NOMO-1 (cell line): Measurements from ENCODE around the gene RUNX1.
A peak's percentile ranks its signal among the peaks of the same experiment; 100 is the strongest.

Experiments used
- DNase-seq, 2 experiments: peaks; one replicate each; lab custom pipeline; 2025; ENCODE audit not compliant: unreplicated experiment in 2 of 2; lab: John Stamatoyannopoulos, UW

The RUNX1 gene

DNA sequence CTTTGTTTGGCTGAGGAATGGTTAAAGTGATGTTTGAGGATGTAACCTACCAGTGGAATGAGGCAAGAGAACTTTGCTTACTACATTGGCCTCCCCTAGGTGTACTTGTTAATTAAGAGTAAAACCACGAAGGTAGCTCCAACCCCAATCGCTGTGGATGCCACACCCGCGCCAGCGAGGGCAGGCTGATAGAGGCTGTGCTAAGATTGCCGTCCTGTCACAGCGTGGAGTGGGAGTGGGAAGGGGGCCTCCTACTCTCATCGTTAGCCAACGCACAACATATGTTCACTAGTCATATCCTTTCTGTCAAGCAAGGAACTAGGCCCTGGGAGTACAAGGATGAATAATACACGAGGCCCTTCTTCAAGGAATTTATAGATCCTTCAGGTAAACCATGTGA is 99.6 kb downstream of the RUNX1 start:
- DNase-seq: no peak

DNA sequence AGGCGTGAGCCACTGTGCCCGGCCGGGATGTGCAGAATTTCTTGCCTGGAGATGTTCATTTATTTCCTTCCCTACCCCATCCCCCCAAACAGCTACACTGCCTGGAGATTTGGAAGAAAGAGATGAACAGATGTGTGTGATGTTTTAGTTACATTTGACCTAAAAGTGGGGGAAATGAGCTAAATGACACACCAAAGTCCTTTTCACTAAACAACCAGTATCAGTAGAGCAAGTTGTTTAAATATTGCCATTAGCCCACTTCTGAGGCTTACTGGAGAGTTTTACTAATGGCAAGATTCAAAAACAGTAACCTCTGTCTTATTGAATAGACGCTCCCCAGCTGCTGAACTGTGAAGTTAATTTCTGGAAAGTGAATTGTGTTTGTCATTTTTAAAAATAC is 100.1 kb downstream of the RUNX1 start:
- DNase-seq: no peak

DNA sequence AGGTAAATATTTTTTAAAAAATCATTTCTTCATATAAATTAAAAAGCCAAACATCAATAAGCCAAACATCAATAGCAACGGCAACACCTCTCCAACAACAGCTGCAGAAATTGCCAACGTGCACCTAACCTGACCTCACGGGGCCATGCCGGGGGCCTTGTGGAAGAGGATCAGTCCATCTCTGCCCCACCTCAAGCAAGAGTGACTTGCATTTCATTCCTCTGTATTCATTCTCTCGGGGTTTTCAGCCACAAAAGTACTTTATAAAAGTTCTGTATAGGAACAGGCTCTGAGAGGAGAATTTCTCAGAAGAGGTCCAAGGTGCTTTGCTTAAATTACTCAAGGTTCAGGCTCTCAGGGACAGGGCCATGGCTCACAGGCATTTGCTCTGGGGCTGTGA is 100.9 kb downstream of the RUNX1 start:
- DNase-seq: no peak

DNA sequence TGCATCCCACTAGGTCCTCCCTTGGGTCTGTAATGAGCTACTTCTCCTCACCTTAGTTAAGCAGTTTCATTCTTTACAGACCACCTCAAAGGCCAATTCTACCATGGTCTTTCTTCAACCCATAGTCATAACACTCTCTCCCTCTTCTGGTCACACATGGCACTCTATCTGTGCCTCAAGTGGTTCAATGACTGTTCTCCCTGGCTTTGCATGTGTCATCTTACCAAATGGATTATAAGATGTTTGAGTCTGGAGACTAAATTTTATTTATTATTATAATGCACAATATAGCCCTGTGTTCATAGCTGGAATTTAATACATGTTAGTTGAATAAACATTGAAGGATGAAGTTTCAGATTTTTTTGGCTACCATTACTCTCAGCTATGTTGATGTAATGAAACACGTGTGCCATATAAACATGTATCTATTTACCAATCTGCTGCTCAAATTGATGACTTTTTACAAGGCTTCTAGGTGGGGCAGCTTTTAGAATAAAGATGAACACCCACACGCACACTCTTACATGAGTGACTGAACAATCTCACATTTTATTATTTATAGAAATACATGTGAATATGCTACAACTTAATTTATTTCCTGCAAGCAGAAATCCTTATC is 102.1 kb downstream of the RUNX1 start:
- no peak for DNase-seq

DNA sequence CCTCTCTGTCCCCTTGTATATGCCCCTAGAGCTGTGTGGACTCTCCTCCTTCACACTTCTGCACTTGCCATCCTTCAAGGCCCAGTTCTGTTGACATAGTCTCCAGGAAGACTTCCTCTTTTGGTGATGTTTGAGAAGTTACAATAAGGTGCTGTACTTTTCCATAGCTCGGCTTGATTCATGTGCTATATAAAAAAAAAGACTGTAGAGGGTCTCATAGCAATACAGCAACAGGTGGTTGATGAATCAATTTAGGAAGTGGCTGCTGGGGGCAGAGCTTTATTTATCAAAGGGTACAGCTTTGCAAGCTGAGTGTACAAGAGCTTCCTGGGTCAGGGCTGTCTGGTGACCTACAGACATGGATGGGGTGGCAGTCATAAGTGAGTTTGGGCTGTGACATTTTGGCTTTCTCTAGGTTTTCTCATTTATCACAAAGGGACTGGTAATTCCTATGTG is 102.7 kb downstream of the RUNX1 start:
- DNase-seq: peak; percentile 51 to 53

DNA sequence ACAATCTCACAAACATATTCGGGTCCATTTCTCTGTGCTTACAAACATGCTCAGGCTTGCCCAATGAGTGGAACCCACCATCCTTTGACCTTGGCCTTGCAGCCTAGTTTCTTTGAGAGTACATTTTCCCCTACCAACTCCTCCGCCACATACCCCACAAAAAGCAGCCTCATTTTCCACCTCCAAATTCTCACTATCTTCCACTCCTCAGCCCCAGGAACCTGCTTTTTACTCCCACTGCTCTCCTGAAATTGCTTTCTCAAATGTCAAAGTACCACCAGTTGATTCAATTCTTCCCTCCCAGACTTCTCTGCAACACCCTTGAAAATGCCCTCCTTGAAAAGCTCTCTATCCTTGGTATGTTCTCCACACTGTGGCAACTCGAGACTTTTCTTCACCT is 103.8 kb downstream of the RUNX1 start:
- no peak for DNase-seq

DNA sequence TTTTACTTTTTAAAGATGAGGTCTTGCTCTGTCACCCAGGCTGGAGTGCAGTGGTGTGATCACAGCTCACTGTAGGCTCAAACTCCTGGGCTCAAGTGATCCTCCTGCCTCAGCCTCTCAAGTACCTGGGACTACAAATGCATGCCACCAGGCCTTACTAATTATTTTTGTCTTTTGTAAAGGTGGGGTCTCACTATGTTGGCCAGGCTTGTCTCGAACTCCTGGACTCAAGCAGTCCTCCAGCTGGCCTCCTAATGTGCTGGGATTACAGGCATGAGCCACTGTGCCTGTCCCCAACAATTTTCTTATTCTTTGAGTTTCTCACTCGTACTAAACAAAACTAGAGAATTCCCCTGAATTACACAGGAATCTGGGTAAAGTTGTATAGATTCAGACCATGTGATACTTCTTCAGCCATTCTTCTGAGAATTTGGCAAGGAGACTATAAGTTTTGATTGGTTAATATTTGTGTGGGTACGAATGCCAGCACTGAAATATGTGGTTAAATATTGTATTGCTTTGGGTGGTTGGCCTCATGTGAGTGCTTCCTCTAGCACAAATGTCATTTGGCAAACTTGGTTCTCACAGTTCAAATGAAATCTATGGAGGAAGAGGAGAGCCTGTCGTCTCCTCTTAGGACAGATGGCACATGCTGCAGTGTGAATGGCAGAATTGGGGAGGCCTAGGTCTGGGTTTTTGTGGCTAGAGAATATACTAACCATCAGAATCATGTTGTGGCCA is 104.9 kb downstream of the RUNX1 start:
- DNase-seq: no peak

DNA sequence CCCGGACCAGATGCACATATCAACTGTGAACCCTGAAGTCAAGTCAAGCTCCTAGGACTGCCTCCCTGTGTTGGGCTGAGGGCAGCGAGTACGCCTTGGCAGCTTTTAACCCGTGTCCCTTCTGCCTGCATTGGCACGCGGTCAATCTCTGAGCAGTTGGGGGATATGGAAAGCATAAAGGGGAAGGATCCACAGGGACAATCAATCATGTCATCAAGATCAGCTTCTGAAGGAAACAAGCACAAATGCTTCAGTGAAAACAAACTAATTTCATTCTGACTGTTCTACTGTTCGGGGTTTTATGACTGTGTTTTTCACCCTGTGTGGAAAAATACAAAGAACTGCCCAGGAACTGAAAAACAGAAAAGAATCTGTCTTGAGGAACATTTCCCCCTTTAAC is 106.2 kb downstream of the RUNX1 start:
- peak in 1 of 2 experiments; percentile 10 for DNase-seq

DNA sequence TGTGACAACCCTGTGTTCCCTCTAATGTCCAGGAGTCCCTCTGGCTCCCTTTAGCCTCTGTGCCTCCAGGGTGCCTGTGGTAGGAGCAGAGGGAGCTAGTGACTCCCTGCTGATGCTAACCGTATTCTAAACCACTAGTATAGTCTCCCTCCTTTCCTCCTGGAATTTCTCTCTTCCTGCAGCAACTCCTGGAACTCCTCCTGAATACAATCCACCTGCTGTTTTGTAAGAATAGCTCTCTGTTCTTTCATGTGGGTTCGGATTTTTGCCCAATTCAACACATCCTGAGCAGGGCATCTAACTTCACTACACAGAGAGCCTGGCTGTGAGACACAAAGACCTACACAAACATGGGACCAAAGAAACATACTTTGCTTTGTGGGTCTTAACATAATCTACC is 107.9 kb downstream of the RUNX1 start:
- no peak for DNase-seq

DNA sequence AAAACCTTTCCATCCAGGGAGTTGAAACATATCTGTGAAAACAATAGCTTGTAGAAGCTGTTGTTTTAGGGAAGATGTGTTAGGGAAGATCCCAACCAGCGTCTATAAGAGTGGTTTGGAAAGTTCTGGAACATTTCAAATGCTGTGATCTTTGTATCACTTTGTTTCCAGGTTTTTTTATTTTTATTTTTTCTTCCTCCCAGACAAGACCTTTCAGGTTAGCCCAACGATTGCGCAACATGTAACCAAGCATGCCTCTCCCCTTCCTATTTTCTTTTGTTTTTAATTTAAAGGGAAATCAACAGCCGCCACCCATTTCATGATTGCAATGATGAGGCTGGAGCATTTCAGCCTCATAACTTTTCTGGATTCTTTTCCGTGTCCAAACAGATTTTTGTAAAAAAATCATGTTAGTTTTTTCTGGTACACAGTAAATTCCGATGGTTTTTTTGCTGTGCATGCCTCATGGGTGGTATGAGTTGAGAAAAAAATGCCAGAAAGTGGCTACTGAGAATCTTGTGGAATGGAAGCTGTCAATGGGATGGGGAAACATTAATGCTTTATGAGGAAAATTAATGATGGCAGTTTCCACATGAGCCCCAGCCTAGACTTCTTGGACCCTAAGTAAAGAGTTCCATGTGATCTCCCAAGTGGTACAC is 109.3 kb downstream of the RUNX1 start:
- DNase-seq: peak in 1 of 2 experiments; percentile 11

DNA sequence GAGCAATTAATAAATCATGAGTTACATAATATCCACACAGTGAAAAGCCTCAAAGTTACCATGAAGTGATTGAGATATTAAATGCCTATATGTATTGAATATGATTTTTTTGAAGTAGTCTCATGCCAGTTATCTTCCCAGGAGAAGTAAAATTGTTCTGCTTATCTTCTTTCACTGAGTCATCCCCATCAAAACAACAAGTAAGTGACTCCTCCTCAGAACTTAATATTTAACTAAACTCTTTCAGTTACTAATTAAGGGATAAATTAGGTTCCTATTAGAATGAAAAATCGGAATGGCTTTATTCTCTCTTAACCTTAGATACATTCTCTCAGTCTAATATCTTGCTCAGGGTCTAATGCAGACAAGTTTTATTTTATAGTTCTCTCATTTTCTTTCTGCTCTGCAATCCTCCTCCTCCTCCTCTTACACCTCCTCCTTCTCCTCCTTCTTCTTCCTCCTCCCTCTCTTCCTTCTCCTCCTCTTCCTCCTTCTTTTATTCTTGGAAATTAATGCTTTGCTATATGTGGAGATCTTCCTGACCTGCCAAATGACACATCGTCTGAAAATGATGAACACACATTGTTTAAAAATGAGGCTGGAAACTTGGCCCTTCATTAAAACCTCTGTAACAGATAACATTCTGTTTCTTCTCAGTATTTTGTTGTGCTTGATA is 110.9 kb downstream of the RUNX1 start:
- no peak for DNase-seq

DNA sequence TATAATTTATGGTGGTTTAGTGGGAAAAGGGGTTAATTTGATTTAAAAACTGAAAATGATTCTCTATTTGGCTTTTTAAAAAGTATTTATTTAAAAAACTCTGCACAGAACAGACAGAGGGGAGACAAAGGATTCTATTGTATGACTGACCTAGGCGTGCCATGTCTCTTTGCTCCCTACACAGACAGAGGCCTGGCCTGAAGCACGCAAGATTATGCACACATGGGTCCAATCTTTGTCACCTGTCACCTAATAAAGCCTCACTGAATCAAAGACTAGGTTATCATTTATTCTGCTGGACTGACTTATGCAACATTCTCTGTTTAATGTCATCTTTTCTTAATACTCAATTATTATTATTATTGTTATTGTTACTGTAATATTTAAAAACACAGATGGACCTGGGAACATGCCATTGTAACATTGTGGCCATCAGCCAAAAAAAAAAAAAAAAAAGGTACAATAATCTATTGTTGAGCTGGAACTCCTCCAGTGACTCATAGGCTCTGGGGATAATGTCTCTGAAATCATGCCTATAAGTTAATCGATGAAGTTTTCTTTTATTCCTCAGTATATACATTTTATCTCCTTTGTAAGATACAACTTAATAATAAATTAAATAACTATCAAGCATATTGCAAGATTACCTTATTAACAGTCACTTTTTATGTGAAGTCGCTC is 112.1 kb downstream of the RUNX1 start:
- no peak for DNase-seq

DNA sequence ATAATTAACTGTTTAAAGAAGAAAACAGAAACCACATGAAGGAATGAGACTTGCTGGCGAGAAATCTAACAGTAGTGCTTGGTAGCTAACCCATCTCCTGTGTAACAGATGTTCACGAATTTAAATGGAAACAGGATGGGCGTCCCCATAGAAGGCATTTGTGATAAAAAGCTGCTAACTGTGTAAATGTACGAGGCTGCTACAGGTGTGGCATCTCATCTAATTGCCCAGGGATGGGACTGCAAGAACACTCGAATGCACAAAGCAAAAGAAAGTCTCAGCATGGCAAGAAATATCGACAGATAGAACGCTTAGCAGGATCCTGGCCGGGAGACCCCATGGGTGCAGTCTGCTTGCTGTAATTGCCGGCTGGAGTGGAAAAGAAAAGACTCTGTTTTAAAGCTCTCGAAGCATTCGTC is 112.7 kb downstream of the RUNX1 start:
- no peak for DNase-seq

DNA sequence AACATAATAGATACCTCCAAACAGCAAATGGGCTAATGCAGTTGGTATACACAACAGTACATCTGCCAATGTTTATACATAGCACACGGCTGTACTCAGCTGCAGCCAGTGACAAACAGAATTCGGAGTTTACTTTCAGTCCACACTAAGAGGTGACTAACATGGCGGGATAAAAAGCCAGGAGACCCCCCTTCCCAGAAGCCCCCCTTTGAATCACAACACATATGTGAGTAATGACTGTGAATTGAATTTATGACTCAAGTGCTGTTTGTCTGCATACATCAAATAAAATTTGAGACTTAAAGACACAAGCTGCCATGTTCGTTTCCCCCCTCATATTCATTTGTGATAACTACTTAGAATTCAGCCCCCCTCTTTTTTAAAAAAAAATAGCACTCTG is 113.2 kb downstream of the RUNX1 start:
- no peak for DNase-seq

DNA sequence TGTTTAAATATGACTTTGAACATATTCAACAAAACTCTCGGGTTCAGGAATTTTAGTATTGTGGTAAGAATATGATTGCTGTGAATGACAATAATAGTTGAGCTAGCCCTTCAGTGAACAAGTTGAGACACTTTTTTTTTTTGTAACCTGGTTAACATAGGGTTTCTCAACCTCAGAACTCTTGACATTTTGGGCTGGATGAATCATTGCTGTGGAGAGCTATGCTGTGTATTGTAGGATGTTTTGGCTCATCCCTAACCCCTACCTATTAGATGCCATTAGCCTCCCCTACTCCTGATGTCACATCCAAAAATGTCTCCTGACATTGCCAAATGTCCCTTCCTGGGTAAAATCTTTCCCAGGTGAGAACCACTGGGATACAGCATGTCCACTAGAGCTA is 113.7 kb downstream of the RUNX1 start:
- peak; percentile 22 to 34 for DNase-seq

DNA sequence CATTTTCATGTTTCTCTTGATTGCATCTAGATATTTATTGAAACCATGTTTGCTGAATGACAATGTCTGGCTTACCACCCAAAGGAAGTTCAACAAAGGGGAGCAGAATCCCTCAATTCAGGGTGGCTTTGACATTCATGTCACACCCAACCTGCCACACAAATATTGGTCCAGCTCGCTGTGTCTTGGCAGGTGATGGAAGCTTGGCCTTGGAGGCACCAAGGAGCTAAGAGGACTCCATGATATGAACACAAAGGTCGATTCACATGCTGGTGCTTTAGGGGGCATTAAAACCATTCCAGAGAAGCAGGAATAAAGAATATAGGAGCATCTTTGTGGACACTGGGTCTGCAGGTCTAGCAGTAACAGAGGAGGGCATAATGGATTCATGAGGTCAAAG is 114.8 kb downstream of the RUNX1 start:
- no peak for DNase-seq

DNA sequence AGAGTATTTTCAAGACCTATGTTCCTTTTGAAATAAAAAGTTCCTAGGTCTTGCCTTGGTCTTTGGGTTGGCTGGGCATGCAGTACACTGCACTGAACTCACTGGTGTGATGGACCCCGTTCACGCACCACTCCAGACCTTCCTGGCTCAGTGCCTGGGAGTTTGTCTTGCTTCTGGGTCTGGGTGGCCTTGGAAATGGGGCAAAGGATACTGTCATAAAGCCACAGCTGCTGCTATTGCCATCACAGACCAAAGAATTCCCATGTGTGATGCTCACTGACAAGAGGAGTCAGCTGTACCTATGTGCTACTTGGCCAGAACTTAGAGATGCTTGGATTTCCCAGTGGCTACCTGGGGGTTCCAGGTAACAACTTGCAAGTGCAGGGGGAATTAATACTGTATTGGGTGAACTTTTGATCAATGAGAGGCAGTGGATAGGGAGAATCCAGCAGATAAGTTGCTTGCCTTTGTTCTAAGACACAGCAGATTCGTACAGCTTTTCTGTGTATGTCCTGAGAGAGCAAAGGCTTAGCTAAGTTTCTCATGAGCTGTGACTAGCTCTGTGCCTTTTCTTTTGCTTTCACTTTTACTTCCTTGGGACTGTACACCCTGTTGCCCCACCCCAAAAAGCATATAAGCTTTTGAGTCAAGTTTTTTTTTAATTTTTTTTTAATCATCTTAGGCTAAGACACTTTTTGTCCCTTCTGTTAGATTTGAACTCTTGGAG is 115.3 kb downstream of the RUNX1 start:
- peak; percentile 28 to 69 for DNase-seq

DNA sequence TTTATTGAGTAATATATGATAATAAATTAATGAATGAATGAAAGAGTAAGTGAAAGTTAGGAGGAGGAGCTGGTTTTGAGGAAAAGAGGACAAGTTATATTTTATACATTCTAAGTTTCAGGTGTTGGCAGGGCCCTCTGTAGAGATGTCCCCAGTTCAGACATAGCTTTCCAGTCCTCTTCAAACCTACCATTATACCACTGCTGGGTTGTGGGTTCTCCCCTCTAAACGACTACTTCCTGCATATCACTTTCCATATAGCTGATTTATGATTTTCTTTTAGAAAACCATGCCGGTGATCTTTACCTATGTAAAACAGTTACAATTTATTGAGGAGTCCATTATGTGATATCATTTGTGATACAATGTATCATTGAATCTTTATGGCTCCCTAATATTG is 116.9 kb downstream of the RUNX1 start:
- DNase-seq: no peak

DNA sequence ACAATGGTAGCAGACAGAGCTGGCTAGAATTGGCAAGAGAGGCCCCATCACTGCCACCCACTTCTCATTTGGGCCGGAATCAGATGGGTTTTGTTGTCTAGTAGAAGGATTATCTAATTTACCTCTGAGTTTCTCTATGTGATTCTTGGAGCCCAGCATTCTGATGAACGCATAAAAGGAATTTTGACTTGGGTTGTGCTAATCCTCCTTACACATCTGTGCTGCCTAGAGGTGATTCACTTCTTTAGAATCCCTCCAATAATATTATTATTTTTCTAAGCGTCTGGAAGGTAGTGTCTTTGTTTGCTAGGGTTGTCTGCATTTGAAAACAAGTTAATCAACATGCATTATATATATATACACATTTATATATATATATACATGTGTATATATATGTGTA is 118.1 kb downstream of the RUNX1 start:
- no peak for DNase-seq

DNA sequence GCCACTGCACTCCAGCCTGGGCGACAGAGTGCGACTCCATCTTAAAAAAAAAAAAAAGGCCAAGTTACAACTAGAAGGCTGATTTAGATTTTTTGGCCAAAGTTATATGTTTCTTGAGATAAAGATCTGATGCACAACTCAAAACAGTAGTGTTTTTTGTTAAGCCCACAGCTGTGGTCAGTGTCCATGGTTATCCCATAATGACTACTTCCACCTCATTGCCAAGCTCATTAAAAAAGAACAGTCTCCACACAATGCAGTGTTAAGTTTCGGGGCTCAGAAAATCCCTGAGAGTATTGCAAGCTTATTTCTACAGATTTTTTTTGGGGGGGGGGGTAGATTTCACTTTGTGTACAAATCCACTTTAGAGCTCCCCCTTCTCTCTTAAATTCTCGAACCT is 120.5 kb downstream of the RUNX1 start:
- DNase-seq: no peak
